ENCODE results near the gene HS3ST3A1.

The HS3ST3A1 gene

GRCh38 chr17:13601776-13602551, at the start of gene HS3ST3A1:
HS3ST3A1 (minus strand) TSS chr17:13601929; CDS start chr17:13601129, 800 bp downstream.
- H2AFZ ChIP-seq (ENCODE audit: low read length), result no peak within 1 kb of the TSS
- TF ChIP-seq CTCF (IDR thresholded peaks at IDR 0.05; ENCODE audit: low read length), result no peak
- TF ChIP-seq EZH2 (IDR thresholded peaks at IDR 0.05; ENCODE audit: borderline replicate concordance, low read length), result no peak
- H3K79me2 ChIP-seq (ENCODE audit: insufficient read depth, low read length), result no peaks in the 10 kb centered on the region
- H4K20me1 ChIP-seq (ENCODE audit: insufficient read depth, low read length), result no peaks in the 10 kb centered on the region
- no peaks in the 10 kb centered on the region for H3K4me1 ChIP-seq (ENCODE audit: insufficient read depth, low read length, severe bottlenecking)
- no peak within 1 kb of the TSS for H3K9ac ChIP-seq (ENCODE audit: low read length)
- H3K27ac ChIP-seq (ENCODE audit: low read depth, low read length, poor library complexity, severe bottlenecking), result no peak within 1 kb of the TSS
- no peaks in the 10 kb centered on the region for H3F3A ChIP-seq (ENCODE audit: insufficient read depth, low read length)
- H3K4me3 ChIP-seq (ENCODE audit: low read depth, low read length, poor library complexity, severe bottlenecking), result no peak within 1 kb of the TSS
- H3K27me3 ChIP-seq (ENCODE audit: insufficient read depth, low read length), result no peaks in the 10 kb centered on the region
- no peaks in the 10 kb centered on the region for H3K9me3 ChIP-seq (ENCODE audit: low read length)
- H3K36me3 ChIP-seq (ENCODE audit: insufficient read depth, low read length), result no peaks in the 10 kb centered on the region
- H3K4me2 ChIP-seq (ENCODE audit: low read length), result no peak within 1 kb of the TSS
- no peaks in the 10 kb centered on the region for H3K9me2 ChIP-seq (ENCODE audit: low read depth, low read length)

- Histone ChIP-seq H3K9ac (ENCODE audit: low read length) (no peak overlapping the region), H3K79me2 (ENCODE audit: insufficient read depth, low read length) (no peaks in the 10 kb centered on the region), H2AFZ (ENCODE audit: low read length) (no peak overlapping the region), H3K4me1 (ENCODE audit: insufficient read depth, low read length, severe bottlenecking) (no peaks in the 10 kb centered on the region), H3F3A (ENCODE audit: insufficient read depth, low read length) (no peaks in the 10 kb centered on the region), H3K27ac (ENCODE audit: low read depth, low read length, poor library complexity, severe bottlenecking) (no peak overlapping the region), H3K4me3 (ENCODE audit: low read depth, low read length, poor library complexity, severe bottlenecking) (no peak overlapping the region), H3K9me3 (ENCODE audit: low read length) (no peaks in the 10 kb centered on the region), H3K9me2 (ENCODE audit: low read depth, low read length) (no peaks in the 10 kb centered on the region), H3K36me3 (ENCODE audit: insufficient read depth, low read length) (no peaks in the 10 kb centered on the region), H3K27me3 (ENCODE audit: insufficient read depth, low read length) (no peaks in the 10 kb centered on the region; the same call in 1 of the 2 replicates), H4K20me1 (ENCODE audit: insufficient read depth, low read length) (no peaks in the 10 kb centered on the region), H3K4me2 (ENCODE audit: low read length) (no peak overlapping the region)
- TF ChIP-seq EZH2 (IDR thresholded peaks at IDR 0.05; ENCODE audit: borderline replicate concordance, low read length), result no peak
- TF ChIP-seq CTCF (IDR thresholded peaks at IDR 0.05; ENCODE audit: low read length), result no peak
Measured at GRCh38 chr17:13650096-13650675, 48.5 kb upstream of the HS3ST3A1 start.

GRCh38 chr17:13647543-13648021, 45.9 kb upstream of the HS3ST3A1 start:
- Histone ChIP-seq H3K9ac (ENCODE audit: low read length) (no peak overlapping the region), H3K27ac (ENCODE audit: low read depth, low read length, poor library complexity, severe bottlenecking) (no peak overlapping the region), H3K9me3 (ENCODE audit: low read length) (no peaks in the 10 kb centered on the region), H3K9me2 (ENCODE audit: low read depth, low read length) (no peaks in the 10 kb centered on the region), H3K36me3 (ENCODE audit: insufficient read depth, low read length) (no peaks in the 10 kb centered on the region), H3K4me2 (ENCODE audit: low read length) (no peak overlapping the region), H2AFZ (ENCODE audit: low read length) (no peak overlapping the region), H3K4me1 (ENCODE audit: insufficient read depth, low read length, severe bottlenecking) (no peaks in the 10 kb centered on the region), H3F3A (ENCODE audit: insufficient read depth, low read length) (no peaks in the 10 kb centered on the region), H3K79me2 (ENCODE audit: insufficient read depth, low read length) (no peaks in the 10 kb centered on the region), H4K20me1 (ENCODE audit: insufficient read depth, low read length) (no peaks in the 10 kb centered on the region), H3K27me3 (ENCODE audit: insufficient read depth, low read length) (no peaks in the 10 kb centered on the region; the same call in 1 of the 2 replicates), H3K4me3 (ENCODE audit: low read depth, low read length, poor library complexity, severe bottlenecking) (no peak overlapping the region)
- no peak for TF ChIP-seq CTCF (IDR thresholded peaks at IDR 0.05; ENCODE audit: low read length)
- no peak for TF ChIP-seq EZH2 (IDR thresholded peaks at IDR 0.05; ENCODE audit: borderline replicate concordance, low read length)
